ENCODE results near the gene SCOC.
"Not testable (repeated sequence)": the region's sequence is repeated elsewhere in the genome, so short reads cannot be mapped to it uniquely, and the experiment has no call there.

SCOC gene

DNA sequence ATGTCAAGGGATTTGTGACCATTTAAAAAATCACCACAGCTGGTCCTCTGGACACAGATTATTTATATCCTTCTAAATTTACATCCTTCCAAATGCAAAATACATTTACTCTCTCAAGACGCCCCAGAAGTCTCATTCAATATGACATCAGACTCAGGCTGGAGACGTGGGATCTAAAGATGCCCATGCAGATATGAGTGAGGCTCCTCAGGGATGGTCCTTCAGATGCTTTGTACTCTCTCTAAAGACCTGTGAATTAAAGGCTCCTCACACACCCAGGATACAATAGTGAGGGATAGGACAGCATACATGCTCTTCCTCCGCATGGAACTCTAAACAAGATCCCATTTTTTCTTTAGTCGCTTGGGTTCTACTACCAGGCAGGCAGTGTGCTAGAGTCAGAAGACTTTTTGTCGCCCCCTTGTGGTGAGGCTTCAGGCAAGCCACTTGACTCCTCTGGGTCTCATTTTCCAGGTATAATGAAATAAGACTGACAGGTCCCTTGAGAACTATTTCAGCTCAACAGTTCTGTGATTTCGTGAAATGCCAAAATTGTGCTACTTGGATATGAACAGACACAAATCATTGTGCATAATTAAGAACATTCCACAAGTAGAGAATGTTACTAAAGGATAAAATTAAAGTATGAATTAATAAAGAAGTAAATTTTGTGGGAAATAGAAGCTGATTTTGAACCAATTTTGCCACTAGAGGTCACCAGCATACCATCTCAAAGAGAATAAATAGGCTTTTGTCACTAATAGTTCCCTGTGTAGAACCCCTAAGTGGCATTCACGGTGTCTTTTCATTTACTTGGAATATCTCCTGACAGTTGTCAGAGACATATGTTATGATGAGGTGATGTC is 13.7 kb upstream of the SCOC start:
- DNase-seq (ENCODE audit: low read depth, low spot score), result peak; percentile 6
- no peak overlapping the region for H3K27ac ChIP-seq

DNA sequence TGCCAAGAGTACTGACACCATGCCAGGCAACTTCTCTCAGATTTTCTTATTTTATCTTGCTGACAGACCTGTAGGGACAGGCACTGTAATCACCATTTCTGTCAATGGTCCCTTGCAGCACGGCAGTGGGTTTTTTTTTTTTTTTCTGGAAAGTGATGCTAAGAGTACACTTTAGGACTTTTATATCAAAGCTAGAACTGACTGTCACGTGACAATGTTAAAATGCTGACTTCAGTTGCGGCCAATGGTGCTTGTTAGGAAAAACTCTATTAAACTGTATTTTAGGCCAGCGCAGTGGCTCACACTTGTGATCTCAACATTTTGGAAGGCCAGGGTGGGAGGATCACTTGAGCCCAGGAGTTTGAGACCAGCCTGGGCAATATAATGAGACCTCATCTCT is 12.3 kb upstream of the SCOC start:
- no peak overlapping the region for H3K27ac ChIP-seq
- no peak for DNase-seq (ENCODE audit: low read depth, low spot score)

DNA sequence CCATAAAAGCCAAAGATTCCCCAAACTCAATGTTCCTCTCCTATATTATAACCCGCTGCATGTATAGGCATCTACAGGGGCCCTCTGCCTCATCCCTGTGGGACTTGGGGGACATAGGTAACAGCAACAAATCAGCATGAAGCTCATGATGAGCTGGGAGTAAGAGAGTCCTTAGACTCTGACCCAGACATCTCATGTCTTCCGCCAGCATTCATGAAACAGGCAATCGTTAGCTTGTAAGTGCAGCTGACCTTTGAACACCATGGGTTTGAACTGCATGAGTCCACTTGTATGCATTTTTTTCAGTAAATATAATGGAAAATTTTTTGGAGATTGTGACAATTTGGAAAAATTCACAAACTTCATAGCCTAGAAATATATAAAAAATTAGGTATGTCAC is 10.4 kb upstream of the SCOC start:
- H3K27ac ChIP-seq, result no peak overlapping the region
- DNase-seq (ENCODE audit: low read depth, low spot score), result no peak

DNA sequence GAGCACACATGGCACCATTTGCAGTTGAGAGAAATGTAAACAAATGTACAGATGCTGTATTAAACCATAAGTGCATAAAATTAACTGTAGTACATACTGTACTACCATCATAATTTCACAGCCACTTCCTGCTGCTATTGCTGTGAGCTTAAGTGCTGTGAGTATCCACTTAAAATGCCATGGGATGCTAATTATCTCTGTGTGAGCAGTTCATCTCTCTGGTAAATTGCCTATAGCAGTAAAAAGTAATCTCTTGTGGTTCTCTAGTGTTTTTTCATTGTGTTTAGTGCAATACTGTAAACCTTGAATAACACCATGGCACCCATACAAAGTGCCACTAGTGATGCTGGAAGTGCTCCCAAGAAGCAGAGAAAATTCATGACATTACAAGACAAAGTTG is 9.9 kb upstream of the SCOC start:
- no peak overlapping the region for H3K27ac ChIP-seq
- no peak for DNase-seq (ENCODE audit: low read depth, low spot score)

DNA sequence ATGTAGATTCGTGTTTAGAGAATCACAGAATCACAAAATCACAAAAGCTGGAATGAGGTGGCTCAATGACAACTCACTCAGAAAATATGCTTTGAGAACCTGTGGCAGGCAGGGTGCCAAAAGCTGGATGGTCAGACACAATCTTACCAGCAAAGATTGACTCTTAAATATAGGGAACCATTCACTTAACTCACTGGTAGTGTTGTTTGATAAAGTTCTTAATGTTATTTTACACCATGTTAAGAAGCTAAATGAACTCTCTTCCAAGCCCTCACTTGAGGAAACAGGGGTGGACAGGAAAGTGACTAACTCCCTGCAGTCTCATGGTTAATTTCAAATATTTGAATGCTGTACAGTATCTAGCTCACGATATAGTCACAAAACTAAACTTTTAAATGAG is 5.7 kb upstream of the SCOC start:
- H3K27ac ChIP-seq, result peak overlapping the region; percentile 71
- DNase-seq (ENCODE audit: low read depth, low spot score), result peak; percentile 12

DNA sequence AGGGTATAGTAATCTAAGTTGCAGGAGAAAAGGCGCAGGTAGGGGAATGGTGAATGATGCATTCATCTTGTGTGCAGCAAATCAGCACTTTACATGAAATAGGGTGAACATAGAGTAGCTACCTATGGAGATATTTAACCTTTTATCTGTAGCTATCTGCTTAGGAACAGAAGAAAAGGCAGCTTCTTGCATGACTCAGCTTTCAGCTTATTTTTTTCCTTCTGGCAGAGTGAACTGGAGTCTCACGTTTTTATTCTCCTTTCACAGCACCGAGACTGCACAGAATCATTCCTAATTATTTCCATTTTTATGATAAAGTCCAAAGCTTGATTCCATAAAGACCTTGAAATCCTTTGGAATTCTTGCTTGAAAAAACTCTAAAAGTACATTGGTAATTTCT is 4.8 kb upstream of the SCOC start:
- peak overlapping the region; percentile 71 for H3K27ac ChIP-seq
- DNase-seq (ENCODE audit: low read depth, low spot score), result no peak

DNA sequence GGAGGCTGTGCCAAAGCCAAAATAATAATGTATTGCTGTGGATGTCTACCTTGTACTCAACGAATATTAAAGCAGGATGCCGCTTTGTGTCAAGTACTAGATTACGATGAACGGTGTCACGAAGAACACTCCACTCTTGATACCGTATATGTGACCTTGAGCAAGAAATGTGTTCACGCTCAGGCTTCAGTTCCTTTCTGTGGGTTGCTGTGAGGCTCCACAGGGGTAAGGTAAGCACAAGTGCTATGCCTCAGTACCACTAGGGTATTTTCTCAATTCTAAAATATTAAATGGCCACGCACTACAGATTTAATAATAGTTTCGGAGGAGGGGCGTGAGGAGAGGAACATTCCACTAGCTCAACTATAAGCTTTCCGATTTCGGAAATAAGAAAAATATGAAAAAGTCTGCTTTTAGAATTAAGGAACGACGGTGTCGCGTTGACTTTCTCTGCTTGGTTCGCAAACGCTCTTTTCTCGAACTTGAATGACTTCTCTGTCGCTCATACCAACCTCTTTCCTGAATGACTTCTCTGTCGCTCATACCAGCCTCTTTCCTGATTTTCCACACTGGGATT is 607 bp upstream of the SCOC start:
- H3K27ac ChIP-seq, result peak overlapping the region; percentile 79
- no peak for DNase-seq (ENCODE audit: low read depth, low spot score)

DNA sequence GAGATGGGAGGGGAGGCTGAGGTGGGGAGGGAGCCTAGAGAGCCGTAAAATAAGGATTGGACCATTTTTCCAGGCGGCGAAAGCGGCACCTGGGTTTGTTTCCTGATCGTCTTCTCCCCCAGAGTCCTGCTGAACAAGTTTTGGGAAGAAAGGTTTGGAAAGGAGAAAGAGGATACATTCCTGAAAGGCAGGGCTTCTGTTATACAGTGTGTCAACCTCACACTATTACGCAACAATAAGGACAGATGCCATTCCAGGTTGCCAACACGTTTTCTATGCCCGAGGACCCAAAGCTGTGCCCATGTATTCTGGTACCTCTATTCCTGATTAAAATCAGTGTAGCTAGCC is 658 bp downstream of the SCOC start:
- no peak for DNase-seq (ENCODE audit: low read depth, low spot score)

DNA sequence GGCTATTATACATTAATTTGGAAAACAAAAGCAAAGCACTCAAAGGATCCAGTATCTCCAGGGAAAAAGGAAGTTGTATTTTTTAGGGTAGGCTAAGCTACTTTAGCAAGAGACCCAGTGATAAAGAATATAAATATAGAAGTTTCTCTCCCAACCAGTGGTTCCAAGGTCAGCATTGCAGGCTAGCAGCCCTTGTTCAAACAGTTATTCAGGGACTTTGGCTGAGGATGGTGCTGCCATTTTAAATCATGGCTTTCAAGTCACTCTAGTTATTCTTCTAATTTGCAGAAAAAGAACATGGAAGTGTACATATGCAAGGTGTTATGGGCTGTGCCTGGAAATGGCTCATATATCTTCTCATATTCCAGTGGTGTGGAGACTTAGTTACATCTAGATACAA is 9.3 kb downstream of the SCOC start:
- H3K27ac ChIP-seq, result no peak overlapping the region
- no peak for DNase-seq (ENCODE audit: low read depth, low spot score)

More for the DNA sequence above, 658 bp downstream of the SCOC start:
- H3K27ac ChIP-seq, result peak overlapping the region; percentile 79

DNA sequence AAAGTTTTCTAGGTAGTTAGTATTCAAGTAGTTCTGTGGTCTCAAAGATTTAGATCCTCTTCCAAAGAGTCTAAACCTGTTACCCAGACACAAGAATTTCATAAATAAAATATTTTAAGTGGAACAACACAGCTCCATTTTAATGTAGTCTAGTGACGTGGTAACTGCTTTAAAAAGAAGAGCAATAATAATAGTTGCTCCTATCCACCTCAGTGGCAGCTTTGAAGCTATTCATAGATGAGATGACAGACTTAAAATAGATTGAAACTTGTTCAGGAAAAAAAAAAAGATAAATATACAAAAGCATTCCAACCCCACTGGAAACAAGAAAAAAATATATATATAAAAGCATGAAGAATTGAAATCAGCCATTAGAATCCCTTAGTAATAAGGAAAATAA is 14.6 kb downstream of the SCOC start:
- no peak for DNase-seq (ENCODE audit: low read depth, low spot score)
- no peak overlapping the region for H3K27ac ChIP-seq

DNA sequence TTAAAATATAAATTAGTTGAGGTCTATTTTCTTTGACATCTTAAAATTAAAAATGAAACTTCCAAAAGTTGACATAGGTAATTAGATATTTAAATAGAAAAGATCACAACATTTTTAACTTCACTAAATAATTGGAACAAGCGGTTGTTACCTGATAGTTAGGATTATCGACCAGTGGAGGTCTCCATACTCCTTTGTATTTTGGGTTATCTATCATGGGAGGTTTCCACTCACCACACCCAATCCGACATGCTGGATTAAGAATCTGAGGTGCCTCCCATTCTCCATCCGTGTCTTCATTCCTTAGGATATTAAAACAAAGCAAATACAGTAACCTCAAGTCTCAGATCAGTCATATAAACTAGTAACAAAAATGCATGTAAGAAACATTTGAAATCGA is 22.2 kb downstream of the SCOC start:
- no peak overlapping the region for H3K27ac ChIP-seq
- DNase-seq (ENCODE audit: low read depth, low spot score), result no peak

DNA sequence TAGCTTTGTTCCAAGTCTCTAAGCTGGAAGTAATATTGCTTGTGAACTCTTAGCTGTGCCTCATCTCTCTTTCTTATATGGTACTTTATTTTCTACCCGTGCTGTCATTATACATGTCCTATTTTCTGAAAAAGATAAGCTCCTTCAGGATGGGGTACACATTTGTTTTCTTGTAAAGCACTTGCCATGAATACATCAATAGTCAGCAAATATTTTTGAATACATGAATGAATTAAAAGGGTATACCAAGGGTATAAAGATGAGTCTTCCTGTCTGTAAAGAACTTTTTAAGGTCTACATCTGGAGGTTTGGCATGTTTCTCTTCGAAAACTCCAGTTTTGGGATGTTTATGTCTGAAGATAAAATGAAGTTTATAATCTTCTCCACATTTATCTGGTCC is 26.7 kb downstream of the SCOC start:
- DNase-seq (ENCODE audit: low read depth, low spot score), result no peak
- H3K27ac ChIP-seq, result no peak overlapping the region

DNA sequence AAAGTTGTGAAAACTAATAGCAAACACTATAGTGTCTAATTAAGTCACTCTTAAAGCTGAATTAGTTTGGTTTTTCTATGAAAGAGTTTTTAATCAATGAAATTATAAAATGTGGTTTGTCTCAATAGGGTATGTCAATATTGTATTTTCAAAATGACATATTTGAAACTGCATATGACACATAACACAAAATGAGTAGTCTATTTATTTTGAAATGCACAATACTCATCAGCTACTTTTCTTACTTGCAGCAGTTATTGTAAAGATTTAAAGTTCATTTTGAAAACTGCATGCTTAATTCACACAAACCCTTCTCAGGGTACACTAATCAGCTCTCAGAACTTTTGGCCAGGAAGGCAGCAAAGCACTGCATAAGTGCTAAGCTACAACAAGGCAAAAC is 32.8 kb downstream of the SCOC start:
- H3K27ac ChIP-seq, result no peak overlapping the region
- DNase-seq (ENCODE audit: low read depth, low spot score), result no peak

DNA sequence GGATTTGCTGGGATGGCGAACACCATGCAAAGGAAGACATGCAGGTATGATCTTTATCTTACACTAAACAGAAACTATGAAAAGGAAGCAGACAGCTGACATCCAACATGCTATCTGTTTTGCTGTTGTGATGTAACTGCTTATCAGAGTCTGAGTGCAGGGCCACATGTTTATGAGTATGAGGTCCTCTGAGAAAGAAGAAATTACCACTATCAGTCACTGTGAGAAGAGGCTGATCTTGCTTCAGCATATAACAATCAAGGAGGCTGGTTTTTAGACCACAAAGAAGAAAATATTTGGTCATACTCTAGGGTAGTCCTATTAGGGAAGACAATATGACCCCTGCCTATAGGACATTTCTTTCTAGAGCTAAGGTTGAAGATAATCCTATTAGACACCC is 35.5 kb downstream of the SCOC start:
- no peak overlapping the region for H3K27ac ChIP-seq
- DNase-seq (ENCODE audit: low read depth, low spot score), result no peak

DNA sequence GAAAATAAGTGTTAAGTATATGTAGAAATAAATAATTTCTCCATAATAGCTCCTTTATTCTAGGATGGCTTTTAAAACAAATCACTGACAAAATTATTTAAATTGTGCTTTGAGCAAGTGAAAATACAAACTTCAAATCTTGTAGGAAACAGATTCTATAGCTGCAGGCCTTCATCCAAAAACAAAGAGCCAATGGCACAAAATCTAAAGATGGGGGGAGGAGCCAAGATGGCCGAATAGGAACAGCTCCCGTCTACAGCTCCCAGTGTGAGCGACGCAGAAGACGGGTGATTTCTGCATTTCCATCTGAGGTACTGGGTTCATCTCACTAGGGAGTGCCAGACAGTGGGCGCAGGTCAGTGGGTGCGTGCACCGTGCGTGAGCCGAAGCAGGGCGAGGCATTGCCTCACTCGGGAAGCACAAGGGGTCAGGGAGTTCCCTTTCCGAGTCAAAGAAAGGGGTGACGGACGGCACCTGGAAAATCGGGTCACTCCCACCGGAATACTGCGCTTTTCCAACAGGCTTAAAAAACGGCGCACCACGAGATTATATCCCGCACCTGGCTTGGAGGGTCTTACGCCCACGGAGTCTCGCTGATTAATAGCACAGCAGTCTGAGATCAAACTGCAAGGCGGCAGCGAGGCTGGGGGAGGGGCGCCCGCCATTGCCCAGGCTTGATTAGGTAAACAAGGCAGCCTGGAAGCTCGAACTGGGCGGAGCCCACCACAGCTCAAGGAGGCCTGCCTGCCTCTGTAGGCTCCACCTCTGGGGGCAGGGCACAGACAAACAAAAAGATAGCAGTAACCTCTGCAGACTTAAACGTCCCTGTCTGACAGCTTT is 39.9 kb downstream of the SCOC start:
- not testable (repeated sequence) for DNase-seq (ENCODE audit: low read depth, low spot score); H3K27ac ChIP-seq

DNA sequence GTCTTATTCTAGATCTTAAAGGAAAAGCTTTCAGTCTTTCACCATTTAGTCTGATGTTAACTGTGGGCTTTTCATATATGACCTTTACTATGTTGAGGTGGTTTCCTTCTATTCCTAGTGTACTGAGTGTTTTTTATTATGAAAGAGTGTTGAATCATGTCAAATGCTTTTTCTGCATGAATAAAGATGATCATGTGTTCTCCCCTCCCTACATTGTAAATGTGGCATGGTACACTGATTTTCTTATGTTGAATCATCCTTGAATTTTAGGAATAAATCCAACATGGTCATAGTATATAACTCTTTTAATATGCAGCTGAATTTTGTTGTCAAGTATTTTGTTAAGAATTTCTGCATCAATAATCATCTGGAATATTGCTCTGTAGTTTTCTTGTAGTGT is 49.7 kb downstream of the SCOC start:
- peak; percentile 6 for DNase-seq (ENCODE audit: low read depth, low spot score)

DNA sequence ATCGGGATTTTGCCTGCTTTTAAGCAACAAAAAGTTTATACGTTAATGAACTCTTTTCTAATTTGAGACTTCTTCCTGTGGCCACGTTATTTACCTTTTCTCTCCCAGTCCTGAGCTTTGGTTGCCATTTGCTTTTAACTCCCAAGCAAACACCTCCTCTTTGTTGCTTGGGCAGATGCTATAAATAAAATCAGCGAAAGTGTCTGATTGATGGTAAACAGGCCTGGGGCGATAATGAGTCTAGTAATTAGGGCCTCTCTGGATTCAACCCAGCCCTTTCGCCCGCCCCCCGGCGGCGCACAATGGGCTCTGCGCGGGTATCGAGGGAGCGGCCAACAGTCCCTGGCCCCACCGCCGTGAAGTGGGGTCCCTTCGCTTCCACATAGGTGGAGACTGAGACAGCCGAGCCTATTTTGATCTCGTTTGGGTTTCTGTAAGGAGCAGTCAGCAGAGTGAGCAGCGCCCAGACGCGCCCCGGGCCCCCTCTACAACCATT is 53.2 kb downstream of the SCOC start:
- DNase-seq (ENCODE audit: low read depth, low spot score), result no peak
- no peak overlapping the region for H3K27ac ChIP-seq

More for the DNA sequence above, 49.7 kb downstream of the SCOC start:
- peak overlapping the region; percentile 3 for H3K27ac ChIP-seq

DNA sequence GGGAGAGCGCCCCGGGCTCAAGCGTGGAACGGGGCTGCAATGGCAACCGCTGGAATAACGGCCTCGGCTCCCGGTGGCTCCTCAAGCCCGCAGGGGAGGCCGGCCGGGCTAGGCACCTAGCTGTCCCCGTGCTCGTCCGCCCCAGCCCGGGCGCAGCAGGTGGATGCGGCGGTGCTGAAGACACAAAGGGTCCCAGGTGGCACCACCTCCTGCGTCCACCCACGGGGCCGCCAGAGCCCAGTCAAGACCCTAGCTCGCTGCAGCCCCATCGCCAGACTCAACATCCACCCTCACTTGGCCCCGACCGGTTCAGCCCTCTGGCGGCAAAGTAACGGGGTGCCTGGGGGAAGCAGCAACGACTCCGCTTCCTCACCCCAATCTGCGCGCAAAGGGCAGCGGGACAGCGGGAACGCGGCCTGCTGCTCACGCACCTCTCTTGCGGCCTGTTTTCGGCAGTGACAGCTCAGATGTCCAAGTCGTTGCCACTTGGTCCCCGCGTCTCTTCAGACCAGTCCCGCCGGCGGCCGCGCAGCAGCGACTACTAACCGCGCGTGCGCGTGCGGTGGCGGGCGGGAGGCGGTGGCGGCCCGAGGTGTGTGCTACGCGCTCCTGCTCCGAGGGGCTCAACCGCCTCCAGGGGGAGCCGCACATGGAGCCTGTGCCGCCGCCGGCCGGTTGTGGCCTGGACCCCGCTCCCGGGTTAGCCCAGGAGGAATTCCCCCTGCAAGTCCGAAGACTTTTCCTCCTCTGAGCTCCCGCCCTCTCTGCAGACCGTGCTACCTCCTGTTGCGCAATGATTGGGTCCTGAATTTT is 53.9 kb downstream of the SCOC start, which contains the start of gene CLGN:
CLGN (minus strand) TSS at position 543 of the 813 bp plus-strand sequence. CDS start 14,570 bp downstream, outside the sequence.
- DNase-seq (ENCODE audit: low read depth, low spot score), result no peak
- peak within 1 kb of the TSS; percentile 71 for H3K27ac ChIP-seq

DNA sequence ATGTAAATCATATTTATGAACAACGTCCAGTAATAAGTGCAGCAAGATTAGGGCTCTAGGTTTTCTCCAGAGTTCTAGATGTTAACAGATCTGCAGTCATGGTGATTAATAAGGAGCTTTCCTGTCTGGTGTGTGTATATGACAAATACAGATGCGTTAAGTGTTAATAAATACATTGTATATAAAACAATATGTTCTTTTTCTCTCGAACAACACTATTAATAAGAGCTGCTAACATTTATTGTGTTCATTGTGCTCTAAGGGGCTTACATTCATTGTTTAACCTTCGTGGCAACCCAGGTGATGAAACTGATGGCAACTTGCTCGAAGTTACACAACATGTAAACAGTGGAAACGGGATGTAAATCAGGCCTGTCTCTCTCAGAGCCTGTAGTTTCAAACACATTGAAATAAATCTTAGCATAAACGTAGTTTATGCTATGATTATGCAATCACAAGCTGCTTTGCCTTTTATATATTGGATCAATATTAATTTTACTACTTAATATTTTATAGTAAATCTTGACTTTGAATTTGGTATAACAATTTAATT is 54.5 kb downstream of the SCOC start:
- no peak for DNase-seq (ENCODE audit: low read depth, low spot score)
- peak overlapping the region; percentile 71 for H3K27ac ChIP-seq
